CD14-positive monocyte (primary cell): ENCODE measurements around the gene DOCK3. TPM values are rescaled to one million over a fixed set of nuclear protein-coding genes. Genes with fewer than 3 reads are reported as not detected.

Experiments
- DNase-seq, 3 donors: peaks; one replicate each; pipeline ENCODE4 v3.0.0-alpha.2; 2011 to 2022
- H2AFZ ChIP-seq: 2 replicates; pipeline ENCODE4 v1.6.0; 2012; ENCODE audit warnings: mild to moderate bottlenecking, low read depth, low read length, inconsistent platforms; ENCODE audit not compliant: insufficient read depth, poor library complexity, severe bottlenecking
- H3K27ac ChIP-seq, 2 donors: 1 replicate in 1 of 2; 2 replicates in 1 of 2; pipeline ENCODE4 v1.5.1; 2012 to 2013; ENCODE audit warnings: low read length in 2 of 2, control low read depth in 1 of 2, inconsistent platforms in 1 of 2, low read depth in 1 of 2, mild to moderate bottlenecking in 1 of 2
- H3K27me3 ChIP-seq, 2 donors: one replicate each; pipeline versions ENCODE4 v1.6.0 to v1.6.1; 2011 to 2013; ENCODE audit warnings: low read length in 2 of 2; ENCODE audit not compliant: control insufficient read depth in 2 of 2, insufficient read depth in 2 of 2
- H3K36me3 ChIP-seq, 2 donors: replicated peaks in 1 of 2; 1 replicate in 1 of 2; 2 replicates in 1 of 2; pipeline versions ENCODE4 v1.5.1 to v1.6.1; 2012 to 2013; ENCODE audit warnings: low read length in 2 of 2, control low read depth in 1 of 2, inconsistent platforms in 1 of 2, mild to moderate bottlenecking in 1 of 2; ENCODE audit not compliant: insufficient read depth in 2 of 2, control insufficient read depth in 1 of 2
- H3K4me1 ChIP-seq, 2 donors: 1 replicate in 1 of 2; 2 replicates in 1 of 2; pipeline versions ENCODE4 v1.5.1 to v1.6.1; 2012 to 2013; ENCODE audit warnings: low read length in 2 of 2, control low read depth in 1 of 2, inconsistent platforms in 1 of 2, mild to moderate bottlenecking in 1 of 2, moderate library complexity in 1 of 2; ENCODE audit not compliant: insufficient read depth in 2 of 2, control insufficient read depth in 1 of 2
- H3K4me2 ChIP-seq: replicated peaks from 2 replicates; pipeline ENCODE3; 2012; ENCODE audit warnings: low read length, moderate library complexity, mild to moderate bottlenecking; ENCODE audit not compliant: poor library complexity, severe bottlenecking; ENCODE audit errors: extremely low read depth
- H3K4me3 ChIP-seq, 3 experiments: fragments of 200-600 bp in 1 of 3; sonication (generic) in 1 of 3; replicated peaks in 1 of 3; 1 replicate in 2 of 3; 2 replicates in 1 of 3; pipeline ENCODE4 v1.5.1; 2011 to 2013; ENCODE audit warnings: low read length in 3 of 3, mild to moderate bottlenecking in 3 of 3, control low read depth in 2 of 3, low read depth in 2 of 3, inconsistent platforms in 1 of 3, moderate library complexity in 1 of 3
- H3K79me2 ChIP-seq: 2 replicates; pipeline ENCODE4 v1.6.0; 2012; ENCODE audit warnings: mild to moderate bottlenecking, control low read depth, inconsistent platforms, low read length, moderate library complexity; ENCODE audit not compliant: insufficient read depth
- H3K9ac ChIP-seq: 2 replicates; pipeline ENCODE4 v1.6.0; 2017; ENCODE audit warnings: low read length, mild to moderate bottlenecking; ENCODE audit not compliant: insufficient read depth, poor library complexity, severe bottlenecking
- H3K9me3 ChIP-seq, 2 donors: replicated peaks in 1 of 2; 1 replicate in 1 of 2; 2 replicates in 1 of 2; pipeline versions ENCODE4 v1.5.1 to v1.6.1; 2012 to 2013; ENCODE audit warnings: low read length in 2 of 2, control low read depth in 1 of 2; ENCODE audit not compliant: control insufficient read depth in 1 of 2, insufficient read depth in 1 of 2
- H4K20me1 ChIP-seq: 2 replicates; pipeline ENCODE4 v1.6.0; 2012; ENCODE audit warnings: mild to moderate bottlenecking, low read length, control low read depth, moderate library complexity; ENCODE audit not compliant: insufficient read depth
- H3K27ac Mint-ChIP-seq, 7 donors: one replicate each; pipeline ENCODE4 v1.8.0; 2020; ENCODE audit warnings: mild to moderate bottlenecking in 7 of 7, mixed read lengths in 7 of 7, moderate library complexity in 6 of 7, inconsistent platforms in 2 of 7
- H3K27me3 Mint-ChIP-seq, 3 donors: one replicate each; pipeline ENCODE4 v1.8.0; 2021 to 2022; ENCODE audit warnings: low read depth in 3 of 3, mild to moderate bottlenecking in 3 of 3, mixed read lengths in 3 of 3, moderate library complexity in 3 of 3, inconsistent platforms in 1 of 3
- H3K36me3 Mint-ChIP-seq, 2 donors: one replicate each; pipeline ENCODE4 v1.8.0; 2020; ENCODE audit warnings: mixed read lengths in 2 of 2, inconsistent platforms in 1 of 2, mild to moderate bottlenecking in 1 of 2
- H3K4me1 Mint-ChIP-seq: one replicate; pipeline ENCODE4 v1.8.0; 2020; ENCODE audit warnings: mild to moderate bottlenecking, mixed read lengths
- H3K4me3 Mint-ChIP-seq, 2 donors: one replicate each; pipeline ENCODE4 v1.8.0; 2020; ENCODE audit warnings: mild to moderate bottlenecking in 2 of 2, mixed read lengths in 2 of 2, moderate library complexity in 1 of 2
- H3K9me3 Mint-ChIP-seq, 7 donors: one replicate each; pipeline ENCODE4 v1.8.0; 2020 to 2022; ENCODE audit warnings: mixed read lengths in 7 of 7, mild to moderate bottlenecking in 6 of 7, moderate library complexity in 6 of 7, inconsistent platforms in 2 of 7
- WGBS: methylation state at CpG from one replicate; pipeline ENCODE4 v1.1.5; 2013; ENCODE audit warnings: missing lambda C conversion rate; ENCODE audit not compliant: insufficient coverage; 5-methylcytosine and 5-hydroxymethylcytosine counted together
- intact Hi-C, 2 donors: fragments of 100-400 bp; cut with micrococcal nuclease; formaldehyde crosslinking; loops; one replicate each; pipeline versions ENCODE4 v1.15.0 to v1.15.1; 2023
- polyA plus RNA-seq, 3 donors: library from polyadenylated mRNA; depleted of rRNA in 1 of 3; unstranded in 2 of 3; stranded (reverse) in 1 of 3; fragments of 300-500 nt in 2 of 3; fragments of >200 nt in 1 of 3; fragmentation: Illumina TruSeq in 2 of 3; gene quantifications; 1 replicate in 2 of 3; 2 replicates in 1 of 3; pipeline ENCODE4 v1.2.3, GENCODE V29; 2012 to 2021
- TF ChIP-seq, protein P1 (sequence below): fragments of 200-600 bp; IDR thresholded peaks from one replicate; pipeline ENCODE4 v1.8.0; 2022; ENCODE audit warnings: antibody characterized with exemption, mild to moderate bottlenecking

The DOCK3 gene
- polyA plus RNA-seq, 3 donors = 0.03 TPM; not detected in 1

DNA sequence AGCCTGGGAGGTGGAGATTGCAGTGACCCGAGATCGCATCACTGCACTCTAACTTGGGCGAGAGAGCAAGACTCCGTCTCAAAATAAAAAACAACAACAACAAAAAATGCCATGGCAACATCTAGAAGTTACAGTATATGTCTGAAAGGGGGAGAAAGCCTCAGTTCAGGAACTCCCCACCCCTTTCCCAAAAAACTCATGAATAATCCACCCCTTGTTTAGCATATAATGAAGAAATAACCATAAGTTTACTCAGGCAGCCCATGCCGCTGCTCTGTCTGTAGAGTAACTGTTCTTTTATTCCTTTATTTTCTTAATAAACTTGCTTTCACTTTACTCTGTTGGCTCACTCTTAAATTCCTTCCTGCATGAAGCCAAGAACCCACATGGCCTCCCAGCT, 145.2 kb downstream of the DOCK3 start:
- H3K27me3 ChIP-seq = no peaks in the 10 kb centered on the region
- H3K36me3 ChIP-seq = no peaks in the 10 kb centered on the region
- H3K4me3 ChIP-seq = no peak overlapping the region
- no peak overlapping the region for H2AFZ ChIP-seq
- H3K36me3 Mint-ChIP-seq = no peaks in the 10 kb centered on the region
- TF ChIP-seq, protein P1, sequence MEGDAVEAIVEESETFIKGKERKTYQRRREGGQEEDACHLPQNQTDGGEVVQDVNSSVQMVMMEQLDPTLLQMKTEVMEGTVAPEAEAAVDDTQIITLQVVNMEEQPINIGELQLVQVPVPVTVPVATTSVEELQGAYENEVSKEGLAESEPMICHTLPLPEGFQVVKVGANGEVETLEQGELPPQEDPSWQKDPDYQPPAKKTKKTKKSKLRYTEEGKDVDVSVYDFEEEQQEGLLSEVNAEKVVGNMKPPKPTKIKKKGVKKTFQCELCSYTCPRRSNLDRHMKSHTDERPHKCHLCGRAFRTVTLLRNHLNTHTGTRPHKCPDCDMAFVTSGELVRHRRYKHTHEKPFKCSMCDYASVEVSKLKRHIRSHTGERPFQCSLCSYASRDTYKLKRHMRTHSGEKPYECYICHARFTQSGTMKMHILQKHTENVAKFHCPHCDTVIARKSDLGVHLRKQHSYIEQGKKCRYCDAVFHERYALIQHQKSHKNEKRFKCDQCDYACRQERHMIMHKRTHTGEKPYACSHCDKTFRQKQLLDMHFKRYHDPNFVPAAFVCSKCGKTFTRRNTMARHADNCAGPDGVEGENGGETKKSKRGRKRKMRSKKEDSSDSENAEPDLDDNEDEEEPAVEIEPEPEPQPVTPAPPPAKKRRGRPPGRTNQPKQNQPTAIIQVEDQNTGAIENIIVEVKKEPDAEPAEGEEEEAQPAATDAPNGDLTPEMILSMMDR = no peak
- H3K27ac ChIP-seq = no peak overlapping the region
- no peaks in the 10 kb centered on the region for H4K20me1 ChIP-seq
- no peak overlapping the region for H3K4me2 ChIP-seq
- H3K79me2 ChIP-seq = no peaks in the 10 kb centered on the region
- H3K27me3 Mint-ChIP-seq = peaks cover 1 to 5% (median 3%) of the 10 kb centered on the region in 3 donors
- WGBS = 100% methylated on average over 1 of the region's 5 CpGs
- H3K4me1 Mint-ChIP-seq = no peaks in the 10 kb centered on the region
- no peak overlapping the region for H3K27ac Mint-ChIP-seq
- H3K9me3 Mint-ChIP-seq = peaks cover 0 to 4% (median 3%) of the 10 kb centered on the region in 7 donors
- H3K4me1 ChIP-seq = no peaks in the 10 kb centered on the region
- H3K4me3 Mint-ChIP-seq = no peak overlapping the region
- intact Hi-C loops = no loop called here
- DNase-seq = no peak
- H3K9me3 ChIP-seq = no peaks in the 10 kb centered on the region
- no peak overlapping the region for H3K9ac ChIP-seq

- H3K9me3 Mint-ChIP-seq = peaks cover 0 to 5% (median 1%) of the 10 kb centered on the region in 7 donors
Measured at GRCh38 chr3:50825841-50826240, 151.1 kb downstream of the DOCK3 start.

More at GRCh38 chr3:50825841-50826240, 151.1 kb downstream of the DOCK3 start:
- Histone ChIP-seq H3K4me2 (no peak overlapping the region), H2AFZ (no peak overlapping the region), H3K27me3 (no peaks in the 10 kb centered on the region), H3K79me2 (no peaks in the 10 kb centered on the region), H3K4me1 (no peaks in the 10 kb centered on the region), H3K9ac (no peak overlapping the region), H4K20me1 (no peaks in the 10 kb centered on the region), H3K4me3 (no peak overlapping the region), H3K9me3 (no peaks in the 10 kb centered on the region), H3K27ac (no peak overlapping the region), H3K36me3 (no peaks in the 10 kb centered on the region)
- Mint-ChIP-seq H3K4me1 (no peaks in the 10 kb centered on the region), H3K27me3 (peaks cover 0 to 8% (median 3%) of the 10 kb centered on the region in 3 donors), H3K4me3 (no peak overlapping the region), H3K27ac (no peak overlapping the region), H3K36me3 (no peaks in the 10 kb centered on the region)
- DNase-seq = no peak
- intact Hi-C loops = no loop called here
- TF ChIP-seq, protein P1 = no peak
- WGBS = no CpG with 5 or more reads among the region's 1 CpG
